ENCODE results near the gene R3HDM4. TPM values are rescaled to one million over a fixed set of nuclear protein-coding genes. Genes with fewer than 3 reads are reported as not detected.
A peak's percentile ranks its signal among the peaks of the same experiment; 100 is the strongest.

The R3HDM4 gene
- total and polyA plus RNA-seq, 10 of the 15 experiments (the other 5 are each of a cell fraction or from before 2014, with no cell fraction given), result 1.3 to 65.8 (median 27.7) TPM

- TF ChIP-seq ZBTB33 (IDR thresholded peaks at IDR 0.05), result no peak
- TF ChIP-seq NFYB (IDR thresholded peaks at IDR 0.05; ENCODE audit: insufficient read depth, low read depth, low read length), result 0 out of 2 replicates have a peak, but pooled peaks have one; percentile 11
- 0 out of 2 replicates have a peak, but pooled peaks have one; percentile 54 for TF ChIP-seq TCF3 (IDR thresholded peaks at IDR 0.05; ENCODE audit: borderline replicate concordance, insufficient read depth, low read depth, low read length)
- peak; percentile 95 for TF ChIP-seq MEF2B (IDR thresholded peaks at IDR 0.05; ENCODE audit: partially characterized antibody, poor library complexity, severe bottlenecking)
- peak; percentile 71 for TF ChIP-seq POLR2A (IDR thresholded peaks at IDR 0.05; ENCODE audit: low read depth, low read length)
- TF ChIP-seq SIX5 (IDR thresholded peaks at IDR 0.05; ENCODE audit: low read depth, low read length, severe bottlenecking), result no peak
- no peak for TF ChIP-seq SRF (IDR thresholded peaks at IDR 0.05; ENCODE audit: low read depth in 2 of 2, low read length in 2 of 2)
- TF ChIP-seq ATF7 (IDR thresholded peaks at IDR 0.05; ENCODE audit: low read depth), result peak; percentile 85
- 0 out of 2 replicates have a peak, but pooled peaks have one; percentile 65 for TF ChIP-seq PML (IDR thresholded peaks at IDR 0.05; ENCODE audit: low read length)
- no peak for TF ChIP-seq ESRRA (IDR thresholded peaks at IDR 0.05; ENCODE audit: low read length)
- TF ChIP-seq NFIC (IDR thresholded peaks at IDR 0.05; ENCODE audit: low read depth, low read length), result peak; percentile 80; the same call in 1 of the 2 replicates
- no peak; the same call in 1 of the 2 replicates for TF ChIP-seq SMC3 (IDR thresholded peaks at IDR 0.05; ENCODE audit: borderline replicate concordance, low read length)
- peak; percentile 17; the same call in 1 of the 2 replicates for TF ChIP-seq SMAD5 (IDR thresholded peaks at IDR 0.05; ENCODE audit: low read depth)
- peak; percentile 92 for TF ChIP-seq RELB (IDR thresholded peaks at IDR 0.05; ENCODE audit: low read depth)
- TF ChIP-seq E2F8 (IDR thresholded peaks at IDR 0.05; ENCODE audit: low read depth, partially characterized antibody), result no peak
- peak; percentile 88; the same call in 1 of the 2 replicates for TF ChIP-seq CBFB (IDR thresholded peaks at IDR 0.05; ENCODE audit: low read depth)
- TF ChIP-seq STAT1 (conservative IDR thresholded peaks at IDR 0.05), result no peak
- TF ChIP-seq NFYA (IDR thresholded peaks at IDR 0.05; ENCODE audit: borderline replicate concordance, low read depth, low read length), result no peak
- TF ChIP-seq ZBTB4 (CRISPR knock-in tag; IDR thresholded peaks at IDR 0.05), result no peak
- no peak for TF ChIP-seq KDM1A (IDR thresholded peaks at IDR 0.05; ENCODE audit: borderline replicate concordance)
These were observed 41.9 kb upstream of the R3HDM4 start (continued) for GRCh38 chr19:954672-955494.

Data from GM12878 (cell line).